Mammary epithelial cell (primary cell): ENCODE results near the gene CHSY1.

ENCODE experiments used
- CTCF ChIP-seq, 2 donors: IDR thresholded peaks in 1 of 2; conservative IDR thresholded peaks in 1 of 2; 2 replicates each; pipeline ENCODE4 v1.5.1; 2011 to 2012; ENCODE audit warnings: inconsistent platforms in 2 of 2, low read length in 2 of 2, mild to moderate bottlenecking in 2 of 2, control low read depth in 1 of 2, low read depth in 1 of 2; ENCODE audit not compliant: insufficient read depth in 1 of 2; ENCODE audit errors: extremely low read depth in 1 of 2
- EZH2 ChIP-seq: IDR thresholded peaks from 2 replicates; pipeline ENCODE4 v1.6.1; 2012; ENCODE audit warnings: low read length, inconsistent platforms, borderline replicate concordance

- TF ChIP-seq CTCF (conservative IDR thresholded peaks at IDR 0.05 in 1 of 2, IDR thresholded peaks at IDR 0.05 in 1 of 2; ENCODE audit: extremely low read depth in 1 of 2, insufficient read depth in 1 of 2, low read depth in 1 of 2, low read length in 2 of 2), result no peak
- TF ChIP-seq EZH2, result no peak
Observed at GRCh38 chr15:101132390-101133180, 119.3 kb downstream of the CHSY1 start.
